ENCODE measurements around the gene GRIP1.

Gene GRIP1

DNA sequence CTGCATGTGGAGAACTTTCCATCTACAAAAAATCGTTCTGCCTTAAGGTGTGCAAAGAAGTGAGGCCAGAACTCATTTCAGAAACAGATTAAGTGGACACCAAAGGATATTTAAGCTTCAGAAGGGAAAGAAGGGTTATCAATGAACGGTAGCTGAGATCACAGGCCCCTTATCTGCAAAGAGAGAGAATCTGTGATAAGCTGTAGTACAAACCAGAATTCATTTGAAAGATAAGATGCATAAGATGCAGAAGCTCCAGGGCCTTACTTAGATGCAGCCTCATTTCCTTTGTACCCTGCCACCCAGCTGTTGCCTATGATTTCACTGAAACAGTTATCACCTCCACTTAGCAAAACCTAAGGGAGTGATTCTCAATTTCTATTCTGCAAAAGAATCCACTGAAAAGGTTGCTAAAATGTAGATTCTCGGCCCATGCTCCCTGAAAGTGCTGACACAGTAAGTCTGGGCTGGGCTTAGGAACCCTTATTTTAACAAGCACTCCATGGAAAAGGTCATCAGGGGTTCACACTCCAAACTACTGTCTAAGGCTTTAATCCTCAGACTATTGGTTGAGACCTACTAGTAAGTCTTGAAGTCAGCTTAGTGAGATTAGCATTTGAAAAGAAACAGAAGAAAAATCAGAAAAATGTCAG, 311.7 kb downstream of the GRIP1 start:
- ATAC-seq (ENCODE audit: insufficient read depth, low read depth) (no peak), DNase-seq (no peak)
- TF ChIP-seq EZH2 (IDR thresholded peaks at IDR 0.05; ENCODE audit: borderline replicate concordance, low read depth, low read length, severe bottlenecking), result no peak
- TF ChIP-seq, protein P1, sequence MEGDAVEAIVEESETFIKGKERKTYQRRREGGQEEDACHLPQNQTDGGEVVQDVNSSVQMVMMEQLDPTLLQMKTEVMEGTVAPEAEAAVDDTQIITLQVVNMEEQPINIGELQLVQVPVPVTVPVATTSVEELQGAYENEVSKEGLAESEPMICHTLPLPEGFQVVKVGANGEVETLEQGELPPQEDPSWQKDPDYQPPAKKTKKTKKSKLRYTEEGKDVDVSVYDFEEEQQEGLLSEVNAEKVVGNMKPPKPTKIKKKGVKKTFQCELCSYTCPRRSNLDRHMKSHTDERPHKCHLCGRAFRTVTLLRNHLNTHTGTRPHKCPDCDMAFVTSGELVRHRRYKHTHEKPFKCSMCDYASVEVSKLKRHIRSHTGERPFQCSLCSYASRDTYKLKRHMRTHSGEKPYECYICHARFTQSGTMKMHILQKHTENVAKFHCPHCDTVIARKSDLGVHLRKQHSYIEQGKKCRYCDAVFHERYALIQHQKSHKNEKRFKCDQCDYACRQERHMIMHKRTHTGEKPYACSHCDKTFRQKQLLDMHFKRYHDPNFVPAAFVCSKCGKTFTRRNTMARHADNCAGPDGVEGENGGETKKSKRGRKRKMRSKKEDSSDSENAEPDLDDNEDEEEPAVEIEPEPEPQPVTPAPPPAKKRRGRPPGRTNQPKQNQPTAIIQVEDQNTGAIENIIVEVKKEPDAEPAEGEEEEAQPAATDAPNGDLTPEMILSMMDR (IDR thresholded peaks at IDR 0.05; ENCODE audit: borderline replicate concordance, extremely low read depth, low read length, poor library complexity, severe bottlenecking), result no peak

DNA sequence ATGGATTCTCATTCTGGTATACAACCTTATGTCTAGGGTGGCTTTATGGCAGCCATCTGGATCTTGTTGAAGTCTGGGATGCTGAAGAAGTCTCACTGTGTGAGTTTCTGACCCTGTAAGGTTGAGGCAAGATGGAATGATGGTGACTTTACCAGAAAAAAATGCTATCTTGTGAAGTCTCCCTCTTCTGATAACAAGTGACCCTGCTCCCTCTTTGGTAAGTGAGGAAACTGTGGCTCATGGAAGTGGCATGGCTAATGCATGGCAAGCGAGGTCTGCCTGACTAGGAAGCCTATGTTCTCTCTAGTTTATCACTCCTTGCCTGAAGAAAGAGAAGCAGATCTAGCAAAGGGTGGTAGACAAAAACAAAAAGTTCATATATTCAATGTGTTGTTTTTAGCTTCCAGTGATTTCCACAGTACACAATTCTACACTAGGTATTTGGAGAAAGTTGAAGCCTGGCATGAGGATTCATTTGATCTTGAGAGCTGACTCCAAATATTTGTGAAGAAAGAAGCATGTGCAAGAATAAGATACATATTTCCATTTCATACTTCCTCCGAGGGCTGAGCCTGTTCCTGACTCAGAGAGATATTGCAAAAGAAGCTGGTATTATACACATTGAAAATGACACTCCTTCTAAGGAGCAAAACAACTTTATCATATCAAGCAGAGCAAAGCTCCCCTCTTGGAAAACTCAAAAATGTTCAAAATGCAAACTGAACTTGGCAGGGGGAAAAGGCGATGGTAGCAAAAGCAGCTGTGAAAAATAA, 313.0 kb downstream of the GRIP1 start:
- Histone ChIP-seq H3K9ac (ENCODE audit: low read depth, low read length) (no peak overlapping the region), H3K79me2 (ENCODE audit: insufficient read depth, low read length) (no peaks in the 10 kb centered on the region), H3K36me3 (ENCODE audit: insufficient read depth, low read length) (no peaks in the 10 kb centered on the region), H3K4me3 (ENCODE audit: low read depth in 1 of 2, low read length in 2 of 2) (no peak overlapping the region), H3K9me3 (ENCODE audit: insufficient read depth, low read length, severe bottlenecking) (no peaks in the 10 kb centered on the region), H3K27ac (ENCODE audit: low read length) (no peak overlapping the region), H3K4me1 (ENCODE audit: insufficient read depth, low read length) (no peaks in the 10 kb centered on the region), H2AFZ (ENCODE audit: low read depth, low read length) (no peak overlapping the region), H4K20me1 (ENCODE audit: insufficient read depth, low read length) (no peaks in the 10 kb centered on the region), H3K27me3 (ENCODE audit: insufficient read depth, low read length, poor library complexity) (no peaks in the 10 kb centered on the region), H3K4me2 (ENCODE audit: insufficient read depth, low read length) (no peak overlapping the region)
- DNase-seq, result no peak
- no peak for ATAC-seq (ENCODE audit: insufficient read depth, low read depth)
- TF ChIP-seq, protein P1 (IDR thresholded peaks at IDR 0.05; ENCODE audit: borderline replicate concordance, extremely low read depth, low read length, poor library complexity, severe bottlenecking), result no peak
- TF ChIP-seq EZH2 (IDR thresholded peaks at IDR 0.05; ENCODE audit: borderline replicate concordance, low read depth, low read length, severe bottlenecking), result no peak

More for the DNA sequence above, 311.7 kb downstream of the GRIP1 start:
- H3K9me3 ChIP-seq (ENCODE audit: insufficient read depth, low read length, severe bottlenecking), result no peaks in the 10 kb centered on the region
- no peak overlapping the region for H3K9ac ChIP-seq (ENCODE audit: low read depth, low read length)
- no peak overlapping the region for H3K4me2 ChIP-seq (ENCODE audit: insufficient read depth, low read length)
- no peaks in the 10 kb centered on the region for H3K27me3 ChIP-seq (ENCODE audit: insufficient read depth, low read length, poor library complexity)
- no peaks in the 10 kb centered on the region for H3K4me1 ChIP-seq (ENCODE audit: insufficient read depth, low read length)
- H3K4me3 ChIP-seq (ENCODE audit: low read depth in 1 of 2, low read length in 2 of 2), result no peak overlapping the region
- H3K27ac ChIP-seq (ENCODE audit: low read length), result no peak overlapping the region
- H2AFZ ChIP-seq (ENCODE audit: low read depth, low read length), result no peak overlapping the region
- no peaks in the 10 kb centered on the region for H3K36me3 ChIP-seq (ENCODE audit: insufficient read depth, low read length)
- H3K79me2 ChIP-seq (ENCODE audit: insufficient read depth, low read length), result no peaks in the 10 kb centered on the region
- H4K20me1 ChIP-seq (ENCODE audit: insufficient read depth, low read length), result no peaks in the 10 kb centered on the region

DNA sequence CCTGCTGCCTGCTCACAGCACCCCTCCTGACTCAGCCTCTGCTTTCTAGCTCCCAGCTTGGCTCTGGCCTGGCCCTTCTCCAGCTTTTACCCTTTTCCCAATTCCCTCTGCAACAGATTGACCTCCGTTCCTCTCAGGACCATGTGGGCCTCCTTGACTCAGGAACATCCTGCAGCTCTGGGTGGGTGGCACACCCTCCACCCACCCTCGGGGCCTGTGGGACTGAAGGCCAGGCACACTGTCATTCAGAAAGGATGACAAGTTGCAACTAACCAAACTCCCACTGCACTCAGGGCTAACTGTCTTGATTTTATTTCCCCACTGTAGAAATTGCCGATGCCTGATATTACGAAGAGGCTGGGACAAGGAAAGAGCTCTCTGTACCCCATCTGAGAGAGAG, 317.2 kb downstream of the GRIP1 start:
- Histone ChIP-seq H3K27me3 (ENCODE audit: insufficient read depth, low read length, poor library complexity) (no peaks in the 10 kb centered on the region), H3K9me3 (ENCODE audit: insufficient read depth, low read length, severe bottlenecking) (no peaks in the 10 kb centered on the region), H3K4me3 (ENCODE audit: low read depth in 1 of 2, low read length in 2 of 2) (no peak overlapping the region), H3K27ac (ENCODE audit: low read length) (no peak overlapping the region), H3K79me2 (ENCODE audit: insufficient read depth, low read length) (no peaks in the 10 kb centered on the region), H2AFZ (ENCODE audit: low read depth, low read length) (no peak overlapping the region), H3K36me3 (ENCODE audit: insufficient read depth, low read length) (no peaks in the 10 kb centered on the region), H3K9ac (ENCODE audit: low read depth, low read length) (no peak overlapping the region), H4K20me1 (ENCODE audit: insufficient read depth, low read length) (no peaks in the 10 kb centered on the region), H3K4me2 (ENCODE audit: insufficient read depth, low read length) (no peak overlapping the region), H3K4me1 (ENCODE audit: insufficient read depth, low read length) (no peaks in the 10 kb centered on the region)
- TF ChIP-seq, protein P1 (IDR thresholded peaks at IDR 0.05; ENCODE audit: borderline replicate concordance, extremely low read depth, low read length, poor library complexity, severe bottlenecking), result no peak
- no peak for TF ChIP-seq EZH2 (IDR thresholded peaks at IDR 0.05; ENCODE audit: borderline replicate concordance, low read depth, low read length, severe bottlenecking)
- DNase-seq, result no peak
- ATAC-seq (ENCODE audit: insufficient read depth, low read depth), result no peak

Measured in DND-41 (cell line).